SK-N-SH (cell line): ENCODE results near the gene WDFY1. TPM values are rescaled to one million over a fixed set of nuclear protein-coding genes. Genes with fewer than 3 reads are reported as not detected.
A peak's percentile ranks its signal among the peaks of the same experiment; 100 is the strongest.

Experiments used
- CTCF ChIA-PET: fragments of 300-600, 350-600 bp; formaldehyde crosslinking; extraction: SDS; loops from one replicate; lab custom pipeline; 2021; lab: Yijun Ruan, JAX
- POLR2A ChIA-PET: fragments of 350-600 bp; sonication (Branson Sonifier 250); formaldehyde crosslinking; extraction: SDS; loops from one replicate; lab custom pipeline; 2020; ENCODE audit warnings: antibody characterized with exemption, inconsistent platforms; lab: Yijun Ruan, JAX
- DNase-seq: peaks from one replicate; pipeline ENCODE4 v3.0.0; 2012
- H2AFZ ChIP-seq: fragments of 200-600 bp; sonication (generic); 2 replicates; pipeline ENCODE4 v1.8.1; 2016; ENCODE audit warnings: antibody characterized with exemption, mild to moderate bottlenecking, low read depth
- H3F3A ChIP-seq: fragments of 200-600 bp; sonication (generic); replicated peaks from 2 replicates; pipeline ENCODE3; 2016; ENCODE audit warnings: antibody characterized with exemption, mild to moderate bottlenecking; ENCODE audit not compliant: insufficient read depth
- H3K27ac ChIP-seq, 2 experiments: fragments of 200-500 bp in 1 of 2; fragments of 200-600 bp in 1 of 2; sonication (Bioruptor generic) in 1 of 2; sonication (generic), shearing (Covaris generic) in 1 of 2; 2 replicates each; pipeline versions ENCODE4 v1.5.1 to v1.6.1; 2014 to 2016; ENCODE audit warnings: low read depth in 2 of 2, inconsistent platforms in 1 of 2, low read length in 1 of 2, mild to moderate bottlenecking in 1 of 2, mixed read lengths in 1 of 2
- H3K27me3 ChIP-seq: fragments of 200-600 bp; sonication (generic), shearing (Covaris generic); 2 replicates; pipeline ENCODE4 v1.6.1; 2016; ENCODE audit warnings: mixed run types; ENCODE audit not compliant: insufficient read depth
- H3K36me3 ChIP-seq, 2 experiments: fragments of 200-500 bp in 1 of 2; fragments of 200-600 bp in 1 of 2; sonication (Bioruptor generic) in 1 of 2; sonication (generic) in 1 of 2; replicated peaks in 1 of 2; 2 replicates each; pipeline versions ENCODE3 to v1.5.1; 2014 to 2016; ENCODE audit warnings: low read length in 1 of 2, mild to moderate bottlenecking in 1 of 2; ENCODE audit not compliant: insufficient read depth in 2 of 2, control insufficient read depth in 1 of 2
- H3K4me1 ChIP-seq, 2 experiments: fragments of 200-500 bp in 1 of 2; fragments of 200-600 bp in 1 of 2; sonication (Bioruptor generic) in 1 of 2; sonication (generic), shearing (Covaris generic) in 1 of 2; 2 replicates each; pipeline versions ENCODE4 v1.5.1 to v1.6.1; 2014 to 2016; ENCODE audit warnings: low read depth in 1 of 2, low read length in 1 of 2, mixed run types in 1 of 2; ENCODE audit not compliant: insufficient read depth in 2 of 2, control insufficient read depth in 1 of 2
- H3K4me2 ChIP-seq: fragments of 200-600 bp; sonication (generic), shearing (Covaris generic); 2 replicates; pipeline ENCODE4 v1.6.1; 2017; ENCODE audit warnings: mixed run types
- H3K4me3 ChIP-seq, 2 experiments: fragments of 200-500 bp in 1 of 2; fragments of 200-600 bp in 1 of 2; sonication (Bioruptor generic) in 1 of 2; sonication (generic), shearing (Covaris generic) in 1 of 2; 2 replicates each; pipeline versions ENCODE4 v1.5.1 to v1.8.1; 2014 to 2016; ENCODE audit warnings: low read depth in 2 of 2, inconsistent platforms in 1 of 2, low read length in 1 of 2, mild to moderate bottlenecking in 1 of 2, mixed read lengths in 1 of 2, moderate library complexity in 1 of 2
- H3K79me2 ChIP-seq: fragments of 200-600 bp; sonication (generic); 2 replicates; pipeline ENCODE4 v1.8.1; 2017; ENCODE audit warnings: mild to moderate bottlenecking; ENCODE audit not compliant: insufficient read depth
- H3K9ac ChIP-seq: fragments of 200-600 bp; sonication (generic); 2 replicates; pipeline ENCODE4 v1.6.1; 2017; ENCODE audit warnings: mixed run types
- H3K9me2 ChIP-seq: fragments of 200-600 bp; sonication (generic); 2 replicates; pipeline ENCODE4 v1.6.1; 2017; ENCODE audit warnings: mixed run types
- H3K9me3 ChIP-seq: fragments of 200-600 bp; sonication (generic); 2 replicates; pipeline ENCODE4 v1.6.1; 2017; ENCODE audit warnings: mixed run types, mild to moderate bottlenecking, moderate library complexity
- H4K20me1 ChIP-seq: fragments of 200-600 bp; sonication (generic); 2 replicates; pipeline ENCODE4 v1.6.1; 2017; ENCODE audit warnings: mild to moderate bottlenecking, mixed run types; ENCODE audit not compliant: insufficient read depth
- CTCF ChIP-seq: fragments of 200-600 bp; sonication (generic); IDR thresholded peaks from 2 replicates; pipeline ENCODE4 v1.6.1; 2017; ENCODE audit warnings: antibody characterized with exemption, mild to moderate bottlenecking, moderate library complexity
- FOSL2 ChIP-seq: IDR thresholded peaks from 2 replicates; pipeline ENCODE4 v1.4.0; 2012; ENCODE audit warnings: low read depth, mild to moderate bottlenecking, moderate library complexity, borderline replicate concordance
- FOXJ3 ChIP-seq: sonication (generic); formaldehyde crosslinking; IDR thresholded peaks from 2 replicates; pipeline ENCODE4 v1.5.1; 2020; ENCODE audit warnings: mild to moderate bottlenecking, missing genetic modification reagents
- GATA2 ChIP-seq: sonication (generic); formaldehyde crosslinking; IDR thresholded peaks from 2 replicates; pipeline ENCODE4 v1.5.0; 2020; ENCODE audit warnings: mild to moderate bottlenecking, missing genetic modification reagents
- JUND ChIP-seq: IDR thresholded peaks from 2 replicates; pipeline ENCODE4 v1.4.0; 2012
- MEF2A ChIP-seq: IDR thresholded peaks from 2 replicates; pipeline ENCODE4 v1.4.0; 2012; ENCODE audit warnings: low read depth, borderline replicate concordance
- MXI1 ChIP-seq: IDR thresholded peaks from 2 replicates; pipeline ENCODE4 v1.6.1; 2012; ENCODE audit warnings: mild to moderate bottlenecking, low read depth, low read length, improper control_type of control experiment
- NRF1 ChIP-seq: IDR thresholded peaks from 2 replicates; pipeline ENCODE4 v1.6.1; 2012; ENCODE audit warnings: low read depth, mild to moderate bottlenecking, low read length
- PBX3 ChIP-seq: IDR thresholded peaks from 2 replicates; pipeline ENCODE4; 2012
- RAD21 ChIP-seq: IDR thresholded peaks from 2 replicates; pipeline ENCODE4 v1.6.1; 2012; ENCODE audit warnings: mild to moderate bottlenecking, low read length
- RCOR1 ChIP-seq: fragments of 150-350 bp; IDR thresholded peaks from 2 replicates; pipeline ENCODE4 v1.6.1; 2017; ENCODE audit warnings: antibody characterized with exemption, low read length
- REST ChIP-seq: IDR thresholded peaks from 2 replicates; pipeline ENCODE4 v1.6.1; 2012; ENCODE audit warnings: mild to moderate bottlenecking, low read depth, low read length, moderate library complexity
- TAF1 ChIP-seq: IDR thresholded peaks from 2 replicates; pipeline ENCODE4 v1.6.1; 2012; ENCODE audit warnings: low read depth, mild to moderate bottlenecking, low read length, moderate library complexity, borderline replicate concordance
- USF2 ChIP-seq: fragments of 150-350 bp; IDR thresholded peaks from 2 replicates; pipeline ENCODE4 v1.6.1; 2017; ENCODE audit warnings: antibody characterized with exemption, low read length, low read depth, borderline replicate concordance
- YY1 ChIP-seq: IDR thresholded peaks from 2 replicates; pipeline ENCODE4 v1.4.0; 2012; ENCODE audit warnings: low read depth, mild to moderate bottlenecking
- WGBS: methylation state at CpG from one replicate; pipeline ENCODE4 v1.1.6; 2017; ENCODE audit warnings: low lambda C conversion rate; 5-methylcytosine and 5-hydroxymethylcytosine counted together
- polyA plus RNA-seq, 3 experiments: library from polyadenylated mRNA; depleted of rRNA; stranded (reverse); fragments of >200 nt; gene quantifications; 2 replicates each; pipeline ENCODE4 v1.2.3, GENCODE V29; 2012

The WDFY1 gene
- polyA plus RNA-seq, 1 of the 3 experiments (the other 2 are of a cell fraction), result 21.7 TPM

GRCh38 chr2:223969315-223969714, 24.2 kb upstream of the WDFY1 start (continued):
- no peak for TF ChIP-seq FOSL2
- no peak for TF ChIP-seq FOXJ3 (CRISPR knock-in tag)
- TF ChIP-seq REST, result no peak
- no peak for TF ChIP-seq MEF2A

GRCh38 chr2:223967981-223968380, 22.8 kb upstream of the WDFY1 start:
- no peaks in the 10 kb centered on the region for H3K27me3 ChIP-seq
- H4K20me1 ChIP-seq, result no peaks in the 10 kb centered on the region
- no peak overlapping the region for H2AFZ ChIP-seq
- peak overlapping the region in 1 of 2 experiments; percentile 37; a peak in 1 of 4 replicates for H3K27ac ChIP-seq
- H3K4me2 ChIP-seq, result no peak overlapping the region
- peaks cover 36 to 42% of the 10 kb centered on the region in 2 experiments for H3K36me3 ChIP-seq
- peaks cover 19% of the 10 kb centered on the region for H3K79me2 ChIP-seq
- DNase-seq, result no peak
- ChIA-PET CTCF (interaction anchor here (0.9 to 17.0 kb wide), 9 partner anchors 10 to 1693 kb away, joined by 3 to 288 read pairs (median 4); partner anchors contain the start of gene WDFY1), POLR2A (no interaction called here)
- H3K4me1 ChIP-seq, result peaks cover 0 to 11% of the 10 kb centered on the region in 2 experiments; a peak in 2 of 4 replicates
- H3K9me3 ChIP-seq, result no peaks in the 10 kb centered on the region
- H3F3A ChIP-seq, result peaks cover 40% of the 10 kb centered on the region
- no peak overlapping the region for H3K4me3 ChIP-seq
- 73% methylated on average over 2 of the region's 2 CpGs for WGBS
- H3K9me2 ChIP-seq, result no peaks in the 10 kb centered on the region
- TF ChIP-seq NRF1 (no peak), CTCF (no peak), RAD21 (no peak), TAF1 (no peak), FOSL2 (0 out of 2 replicates have a peak, but pooled peaks have one; percentile 9)
- no peak overlapping the region for H3K9ac ChIP-seq

GRCh38 chr2:223959688-223960087, 14.6 kb upstream of the WDFY1 start:
- CTCF ChIA-PET, result interaction anchor here (1.3 kb wide), 1 partner anchor 11 kb away, joined by 13 read pairs; no protein-coding TSS in a partner anchor
- no peak for DNase-seq
- Histone ChIP-seq H3K27ac (no peak overlapping the region), H3K36me3 (peaks cover 36 to 37% of the 10 kb centered on the region in 2 experiments), H3K4me1 (peaks cover 4 to 23% of the 10 kb centered on the region in 2 experiments; a peak in 3 of 4 replicates), H3K27me3 (no peaks in the 10 kb centered on the region), H3K9me3 (no peaks in the 10 kb centered on the region), H3K4me2 (peak overlapping the region; percentile 71), H3K4me3 (no peak overlapping the region), H3F3A (peaks cover 15% of the 10 kb centered on the region), H3K9ac (no peak overlapping the region), H2AFZ (no peak overlapping the region), H3K9me2 (no peaks in the 10 kb centered on the region), H3K79me2 (peaks cover 64% of the 10 kb centered on the region), H4K20me1 (no peaks in the 10 kb centered on the region; the same call in 1 of the 2 replicates)
- 84% methylated on average over 5 of the region's 5 CpGs for WGBS
- POLR2A ChIA-PET, result no interaction called here
- no peak for TF ChIP-seq JUND
- no peak for TF ChIP-seq USF2
- no peak for TF ChIP-seq YY1
- TF ChIP-seq TAF1, result no peak
- TF ChIP-seq RAD21, result no peak
- no peak for TF ChIP-seq CTCF
- TF ChIP-seq PBX3, result no peak
- no peak for TF ChIP-seq RCOR1
- no peak for TF ChIP-seq MEF2A
- no peak for TF ChIP-seq MXI1
- no peak for TF ChIP-seq GATA2 (CRISPR knock-in tag)
